HG02885 (cell line): ENCODE data around the gene MMP15.
"Not testable (repeated sequence)": the region's sequence is repeated elsewhere in the genome, so short reads cannot be mapped to it uniquely, and the experiment has no call there.

ENCODE experiments used
- ATAC-seq: cut with Tn5 transposase; IDR thresholded peaks from one replicate; pipeline ENCODE4 v1.9.1; 2021; ENCODE audit warnings: mild to moderate bottlenecking; ENCODE audit not compliant: unreplicated experiment, poor library complexity

MMP15 gene

DNA sequence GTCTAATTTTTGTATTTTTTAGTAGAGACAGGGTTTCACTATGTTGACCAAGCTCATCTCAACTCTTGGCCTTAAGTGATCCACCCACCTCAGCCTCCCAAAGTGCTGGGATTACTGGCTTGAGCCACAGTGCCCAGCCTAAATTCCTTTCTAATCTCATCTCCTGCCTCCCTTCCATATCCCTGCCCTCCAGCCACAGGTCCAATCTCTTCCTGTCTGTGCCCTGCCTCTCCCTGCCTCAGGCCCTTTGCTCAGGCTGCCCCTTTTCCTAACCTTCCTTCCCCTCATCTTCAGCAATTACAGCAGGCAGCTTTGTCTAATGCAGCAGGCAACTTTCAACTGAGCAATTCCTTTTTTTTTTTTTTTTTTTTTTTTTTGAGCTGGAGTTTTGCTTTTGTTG, 56.8 kb downstream of the MMP15 start:
- ATAC-seq: no peak

DNA sequence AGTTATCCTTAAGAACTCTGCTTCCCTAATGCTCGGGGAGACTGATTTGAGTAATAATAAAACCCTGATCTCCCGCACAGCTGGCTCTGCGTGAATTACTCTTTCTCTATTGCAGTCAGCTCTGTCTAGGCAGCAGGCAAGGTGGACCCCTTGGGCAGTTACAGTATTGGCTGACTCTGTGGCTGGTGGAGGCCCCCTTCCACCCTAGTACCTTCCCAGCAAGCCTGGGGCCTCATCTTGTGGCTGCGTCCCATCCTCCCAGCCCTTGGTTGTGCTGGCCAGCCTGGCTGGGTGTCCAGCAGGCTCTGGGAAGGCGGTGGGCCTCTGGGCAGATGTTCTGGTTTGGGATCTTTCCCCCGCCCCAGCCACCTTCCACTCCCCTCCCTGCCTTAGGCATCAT, 59.1 kb downstream of the MMP15 start:
- no peak for ATAC-seq

DNA sequence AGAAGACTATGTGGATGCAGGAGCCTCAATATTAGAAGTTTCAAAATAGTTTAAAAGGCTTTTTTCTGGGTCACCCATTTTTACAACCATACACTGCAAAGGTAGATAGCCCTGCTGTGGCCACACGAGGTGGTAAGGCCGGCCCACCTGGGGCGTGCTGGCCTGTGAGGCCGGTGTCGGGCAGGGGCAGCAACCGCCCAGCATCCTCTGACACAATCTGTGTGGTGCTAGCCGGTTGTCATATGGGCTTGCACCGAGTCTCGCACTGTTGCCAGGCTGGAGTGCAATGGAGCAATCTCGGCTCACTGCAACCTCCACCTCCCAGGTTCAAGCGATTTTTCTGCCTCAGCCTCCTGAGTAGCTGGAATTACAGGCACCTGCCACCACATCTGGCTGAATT, 59.6 kb downstream of the MMP15 start:
- ATAC-seq: no peak

GRCh38 chr16:58085584-58086251, 60.2 kb downstream of the MMP15 start:
- ATAC-seq: no peak

DNA sequence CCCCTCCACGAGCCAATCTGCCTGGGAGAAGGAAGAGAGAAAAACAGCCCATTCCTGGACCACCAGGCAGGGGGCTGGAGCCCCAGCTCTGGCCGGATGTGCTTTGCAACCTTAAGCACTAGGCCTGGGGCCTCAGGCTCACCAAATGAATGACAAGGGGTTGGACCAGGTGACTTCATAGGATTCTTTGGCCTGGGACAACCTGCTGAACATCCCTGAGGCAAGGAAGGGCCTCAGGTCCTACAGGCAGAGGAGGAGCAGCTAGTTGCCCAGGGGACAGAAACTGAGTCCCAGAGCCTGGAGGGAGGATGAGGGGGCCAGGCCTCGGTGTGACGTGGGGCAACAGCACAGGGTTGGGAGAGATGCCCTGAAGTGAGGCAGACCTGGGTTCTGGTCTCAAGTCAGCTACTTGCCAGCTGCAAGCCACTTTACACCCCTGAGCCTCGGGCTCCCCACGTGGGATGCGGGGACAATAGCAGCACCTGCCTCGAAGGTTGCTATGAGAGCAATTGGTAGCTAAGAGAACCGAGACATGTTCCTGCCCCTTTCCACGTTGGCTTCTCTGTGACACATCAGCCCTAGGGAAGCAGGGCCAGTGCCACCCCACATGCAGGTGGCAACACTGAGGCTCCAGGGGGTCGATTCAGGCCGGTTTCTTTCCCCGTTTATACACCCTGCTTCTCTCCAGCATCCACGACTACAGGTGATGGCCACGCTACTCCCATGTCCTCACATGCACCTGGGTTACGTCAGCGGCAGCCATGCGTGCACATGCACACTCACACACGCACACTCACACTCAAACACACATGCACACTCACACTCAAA, 61.0 kb downstream of the MMP15 start:
- no peak for ATAC-seq

DNA sequence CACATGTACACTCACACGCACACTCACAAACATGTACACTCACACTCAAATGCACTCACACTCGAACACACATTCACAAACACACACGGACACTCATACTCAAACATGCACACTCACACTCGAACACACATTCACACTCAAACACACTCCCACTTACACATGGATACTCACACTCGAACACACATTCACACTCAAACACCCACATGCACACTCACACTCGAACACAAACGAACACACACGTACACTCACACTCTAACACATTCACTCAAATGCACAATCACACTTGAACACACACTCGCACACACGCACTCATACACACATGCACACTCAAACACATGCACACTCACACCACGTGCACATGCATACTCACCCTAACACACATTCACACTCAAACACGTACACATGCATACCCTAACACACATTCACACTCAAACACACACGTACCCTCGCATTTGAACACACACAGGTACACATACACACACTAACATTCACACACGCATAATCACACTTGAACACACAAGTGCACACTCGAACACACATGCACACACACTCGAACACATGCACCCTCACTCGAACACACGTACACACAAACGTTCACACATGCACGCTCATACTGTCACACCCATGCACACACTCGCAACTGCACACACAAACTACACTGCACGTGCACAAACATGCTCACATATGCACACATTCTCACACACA, 61.8 kb downstream of the MMP15 start:
- no peak for ATAC-seq

- ATAC-seq: no peak
Observed at GRCh38 chr16:58088091-58088490, 62.5 kb downstream of the MMP15 start.

- ATAC-seq: not testable (repeated sequence)
Observed at GRCh38 chr16:58090396-58090795, 64.8 kb downstream of the MMP15 start.

DNA sequence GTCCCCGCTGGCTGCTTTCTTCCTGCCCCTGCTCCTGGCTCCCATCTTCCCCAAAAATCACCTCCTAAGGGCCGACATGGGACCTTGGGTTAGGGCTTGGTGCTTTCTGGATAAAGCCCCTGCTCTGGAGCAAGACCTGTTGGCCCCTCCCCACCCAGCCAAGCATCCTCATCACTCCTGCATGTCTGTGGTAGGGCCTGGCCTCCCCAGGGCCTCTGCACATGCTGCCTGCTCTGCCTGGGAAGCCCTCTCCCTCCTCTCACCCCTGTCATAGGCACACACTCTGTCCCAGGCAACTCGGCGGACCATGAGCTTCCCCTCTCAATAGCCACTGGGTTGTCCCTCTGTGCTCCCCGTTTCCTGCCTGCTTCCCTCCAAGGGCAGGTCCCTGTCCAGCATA, 68.5 kb downstream of the MMP15 start:
- ATAC-seq: no peak

GRCh38 chr16:58094791-58095574, 69.4 kb downstream of the MMP15 start:
- no peak for ATAC-seq

- not testable (repeated sequence) for ATAC-seq
Observed at GRCh38 chr16:58095575-58095960, 70.0 kb downstream of the MMP15 start.

GRCh38 chr16:58096249-58096648, 70.7 kb downstream of the MMP15 start:
- ATAC-seq: no peak
